Measurements from ENCODE around the gene MAST2.

DNA sequence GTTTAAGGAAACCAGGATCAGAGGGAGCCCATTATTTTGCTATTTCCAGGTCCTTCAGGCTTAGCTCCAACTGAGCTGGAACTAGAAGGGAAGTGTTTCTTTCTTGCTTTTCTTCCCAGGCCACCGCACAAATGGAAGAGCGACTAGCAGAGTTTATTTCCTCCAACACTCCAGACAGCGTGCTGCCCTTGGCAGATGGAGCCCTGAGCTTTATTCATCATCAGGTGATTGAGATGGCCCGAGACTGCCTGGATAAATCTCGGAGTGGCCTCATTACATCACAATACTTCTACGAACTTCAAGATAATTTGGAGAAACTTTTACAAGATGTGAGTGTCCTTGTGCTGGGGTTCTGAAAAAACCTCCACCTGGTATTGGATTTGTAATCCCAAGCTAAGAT, 207.2 kb downstream of the MAST2 start:
- TF ChIP-seq CTCF (IDR thresholded peaks at IDR 0.05) (no peak), POLR2A (IDR thresholded peaks at IDR 0.05) (no peak)
